Neural cell (in vitro differentiated cells): ENCODE data around the gene ARMH1. TPM values are rescaled to one million over a fixed set of nuclear protein-coding genes. Genes with fewer than 3 reads are reported as not detected.

ENCODE experiments used
- H2AFZ ChIP-seq: fragments of 200-600, 300-800 bp; sonication (generic), shearing (Covaris generic); 2 replicates; pipeline ENCODE4 v1.6.0; 2014; ENCODE audit warnings: low read depth, mild to moderate bottlenecking, antibody characterized with exemption, low read length, moderate library complexity
- H3F3A ChIP-seq: fragments of 200-600 bp; shearing (Covaris generic); 2 replicates; pipeline ENCODE4 v1.6.1; 2016; ENCODE audit warnings: mild to moderate bottlenecking, moderate library complexity, mixed read lengths, antibody characterized with exemption, low read length; ENCODE audit not compliant: insufficient read depth, poor library complexity, severe bottlenecking
- H3K27ac ChIP-seq: fragments of 200-600, 300-800 bp; sonication (generic), shearing (Covaris generic); 2 replicates; pipeline ENCODE4 v1.5.1; 2014; ENCODE audit warnings: mild to moderate bottlenecking, low read length, moderate library complexity
- H3K27me3 ChIP-seq: fragments of 300-800, 200-600 bp; sonication (generic), shearing (Covaris generic); 2 replicates; pipeline ENCODE4 v1.6.0; 2014; ENCODE audit warnings: mild to moderate bottlenecking, low read depth, low read length, moderate library complexity; ENCODE audit not compliant: insufficient read depth
- H3K36me3 ChIP-seq: fragments of 300-800, 200-600 bp; sonication (generic), shearing (Covaris generic); 2 replicates; pipeline ENCODE4 v1.5.1; 2014; ENCODE audit warnings: mild to moderate bottlenecking, antibody characterized with exemption, low read length, moderate library complexity; ENCODE audit not compliant: insufficient read depth
- H3K4me2 ChIP-seq: fragments of 300-800, 200-600 bp; sonication (generic), shearing (Covaris generic); 2 replicates; pipeline ENCODE4 v1.6.0; 2014; ENCODE audit warnings: mild to moderate bottlenecking, low read length
- H3K4me3 ChIP-seq: fragments of 300-800, 200-600 bp; sonication (generic), shearing (Covaris generic); 2 replicates; pipeline ENCODE4 v1.5.1; 2014; ENCODE audit warnings: mild to moderate bottlenecking, low read length, moderate library complexity
- H3K79me2 ChIP-seq: fragments of 200-600 bp; shearing (Covaris generic); replicated peaks from 2 replicates; pipeline ENCODE4 v1.6.0; 2014; ENCODE audit warnings: mild to moderate bottlenecking, low read length, moderate library complexity; ENCODE audit not compliant: insufficient read depth
- H3K9ac ChIP-seq: fragments of 300-800, 200-600 bp; sonication (generic), shearing (Covaris generic); 2 replicates; pipeline ENCODE4 v1.6.1; 2016; ENCODE audit warnings: mild to moderate bottlenecking, low read length, mixed read lengths
- H3K9me2 ChIP-seq: fragments of 200-600 bp; shearing (Covaris generic); 2 replicates; pipeline ENCODE4 v1.6.1; 2016; ENCODE audit warnings: mild to moderate bottlenecking, low read length, mixed read lengths; ENCODE audit not compliant: insufficient read depth
- H3K9me3 ChIP-seq: fragments of 200-600, 300-800 bp; sonication (generic), shearing (Covaris generic); 2 replicates; pipeline ENCODE4 v1.6.1; 2016; ENCODE audit warnings: mild to moderate bottlenecking, mixed run types, low read length, moderate library complexity, mixed read lengths
- H4K20me1 ChIP-seq: fragments of 200-600 bp; shearing (Covaris generic); 2 replicates; pipeline ENCODE4 v1.6.1; 2016; ENCODE audit warnings: mild to moderate bottlenecking, mixed run types; ENCODE audit not compliant: insufficient read depth
- EP300 ChIP-seq: fragments of 450-650 bp; conservative IDR thresholded peaks from 2 replicates; pipeline ENCODE4 v1.6.1; 2014; ENCODE audit warnings: antibody characterized with exemption, mild to moderate bottlenecking, moderate library complexity; ENCODE audit not compliant: poor library complexity, severe bottlenecking
- EZH2 ChIP-seq: fragments of 200-600, 300-800 bp; shearing (Covaris generic), sonication (generic); IDR thresholded peaks from 2 replicates; pipeline ENCODE4 v1.6.1; 2014; ENCODE audit warnings: antibody characterized with exemption, low read length, borderline replicate concordance, mild to moderate bottlenecking; ENCODE audit not compliant: insufficient read depth, poor library complexity, severe bottlenecking
- MXI1 ChIP-seq: fragments of 450-650 bp; conservative IDR thresholded peaks from 2 replicates; pipeline ENCODE4 v1.6.1; 2014; ENCODE audit warnings: antibody characterized with exemption, mild to moderate bottlenecking; ENCODE audit not compliant: poor library complexity, severe bottlenecking
- POLR2AphosphoS5 ChIP-seq: IDR thresholded peaks from 2 replicates; pipeline ENCODE4 v1.6.1; 2012
- RAD21 ChIP-seq: fragments of 450-650 bp; conservative IDR thresholded peaks from 2 replicates; pipeline ENCODE4 v1.6.1; 2014; ENCODE audit warnings: antibody characterized with exemption, mild to moderate bottlenecking, moderate library complexity
- SMC3 ChIP-seq: fragments of 450-650 bp; conservative IDR thresholded peaks from 2 replicates; pipeline ENCODE4 v1.6.1; 2014; ENCODE audit warnings: antibody characterized with exemption, mild to moderate bottlenecking, moderate library complexity; ENCODE audit not compliant: poor library complexity
- TAF1 ChIP-seq: IDR thresholded peaks from 2 replicates; pipeline ENCODE4 v1.6.1; 2012; ENCODE audit warnings: low read depth
- polyA plus RNA-seq: library from polyadenylated mRNA; depleted of rRNA; stranded (reverse); fragments of >200 nt; gene quantifications from 2 replicates; pipeline ENCODE4 v1.2.3, GENCODE V29; 2014
- TF ChIP-seq, protein P1 (sequence below): IDR thresholded peaks from 2 replicates; pipeline ENCODE4 v1.6.1; 2012; ENCODE audit warnings: borderline replicate concordance
- TF ChIP-seq, protein P2 (sequence below): fragments of 450-650 bp; IDR thresholded peaks from 2 replicates; pipeline ENCODE4 v1.5.1; 2014; ENCODE audit warnings: antibody characterized with exemption, mild to moderate bottlenecking, moderate library complexity; ENCODE audit not compliant: poor library complexity, severe bottlenecking

ARMH1 gene
- polyA plus RNA-seq, 1 donor from 2014 or later, result 105 TPM

DNA sequence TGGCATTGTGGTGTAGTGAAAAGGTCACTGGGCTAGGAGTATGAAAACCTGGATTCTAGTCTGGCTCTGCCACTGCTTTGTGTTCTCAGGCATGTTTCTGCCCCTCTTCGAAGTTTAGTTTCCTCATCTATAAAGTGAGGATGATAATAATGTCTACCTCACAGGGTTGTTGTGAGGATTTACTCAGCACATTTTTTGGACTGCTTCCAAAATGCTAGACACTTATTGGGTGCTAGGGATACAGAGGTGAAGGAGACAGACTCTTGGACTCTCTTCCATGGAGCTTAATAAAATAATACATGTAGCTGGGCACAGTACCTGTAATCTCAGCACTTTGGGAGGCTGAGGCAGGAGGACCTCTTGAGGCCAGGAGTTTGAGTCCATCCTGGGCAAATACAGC is 68.7 kb downstream of the ARMH1 start:
- H3K9ac ChIP-seq, result no peak overlapping the region
- no peaks in the 10 kb centered on the region for H3F3A ChIP-seq

DNA sequence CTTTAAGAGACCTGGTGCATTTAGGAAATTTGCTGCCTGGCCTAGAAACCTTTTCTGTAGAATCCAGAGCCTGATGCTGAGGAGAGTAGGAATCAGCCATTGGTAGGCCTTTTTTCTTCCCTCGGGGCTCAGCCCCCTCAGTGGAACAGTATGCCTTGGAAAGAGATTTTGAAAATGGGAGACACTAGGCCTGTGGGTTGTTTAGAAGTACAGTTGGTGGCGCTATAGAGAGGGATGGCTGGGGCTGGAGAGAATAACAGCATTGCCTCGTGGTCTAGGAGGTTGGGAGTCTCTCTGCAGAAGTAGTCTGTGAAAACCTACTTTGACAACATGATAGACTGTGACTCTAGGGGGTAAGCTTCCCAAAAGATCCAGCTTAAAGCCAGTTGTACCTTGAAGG is 73.4 kb downstream of the ARMH1 start:
- Histone ChIP-seq H3K27me3 (no peaks in the 10 kb centered on the region), H3K4me3 (no peak overlapping the region), H3K36me3 (no peaks in the 10 kb centered on the region), H3K9me2 (no peaks in the 10 kb centered on the region), H3K79me2 (no peaks in the 10 kb centered on the region), H3K9ac (no peak overlapping the region), H3K27ac (no peak overlapping the region), H3K4me2 (no peak overlapping the region), H3F3A (no peaks in the 10 kb centered on the region), H2AFZ (no peak overlapping the region), H4K20me1 (no peaks in the 10 kb centered on the region), H3K9me3 (no peaks in the 10 kb centered on the region)
- TF ChIP-seq, protein P1, sequence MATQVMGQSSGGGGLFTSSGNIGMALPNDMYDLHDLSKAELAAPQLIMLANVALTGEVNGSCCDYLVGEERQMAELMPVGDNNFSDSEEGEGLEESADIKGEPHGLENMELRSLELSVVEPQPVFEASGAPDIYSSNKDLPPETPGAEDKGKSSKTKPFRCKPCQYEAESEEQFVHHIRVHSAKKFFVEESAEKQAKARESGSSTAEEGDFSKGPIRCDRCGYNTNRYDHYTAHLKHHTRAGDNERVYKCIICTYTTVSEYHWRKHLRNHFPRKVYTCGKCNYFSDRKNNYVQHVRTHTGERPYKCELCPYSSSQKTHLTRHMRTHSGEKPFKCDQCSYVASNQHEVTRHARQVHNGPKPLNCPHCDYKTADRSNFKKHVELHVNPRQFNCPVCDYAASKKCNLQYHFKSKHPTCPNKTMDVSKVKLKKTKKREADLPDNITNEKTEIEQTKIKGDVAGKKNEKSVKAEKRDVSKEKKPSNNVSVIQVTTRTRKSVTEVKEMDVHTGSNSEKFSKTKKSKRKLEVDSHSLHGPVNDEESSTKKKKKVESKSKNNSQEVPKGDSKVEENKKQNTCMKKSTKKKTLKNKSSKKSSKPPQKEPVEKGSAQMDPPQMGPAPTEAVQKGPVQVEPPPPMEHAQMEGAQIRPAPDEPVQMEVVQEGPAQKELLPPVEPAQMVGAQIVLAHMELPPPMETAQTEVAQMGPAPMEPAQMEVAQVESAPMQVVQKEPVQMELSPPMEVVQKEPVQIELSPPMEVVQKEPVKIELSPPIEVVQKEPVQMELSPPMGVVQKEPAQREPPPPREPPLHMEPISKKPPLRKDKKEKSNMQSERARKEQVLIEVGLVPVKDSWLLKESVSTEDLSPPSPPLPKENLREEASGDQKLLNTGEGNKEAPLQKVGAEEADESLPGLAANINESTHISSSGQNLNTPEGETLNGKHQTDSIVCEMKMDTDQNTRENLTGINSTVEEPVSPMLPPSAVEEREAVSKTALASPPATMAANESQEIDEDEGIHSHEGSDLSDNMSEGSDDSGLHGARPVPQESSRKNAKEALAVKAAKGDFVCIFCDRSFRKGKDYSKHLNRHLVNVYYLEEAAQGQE, result no peak
- TF ChIP-seq, protein P2, sequence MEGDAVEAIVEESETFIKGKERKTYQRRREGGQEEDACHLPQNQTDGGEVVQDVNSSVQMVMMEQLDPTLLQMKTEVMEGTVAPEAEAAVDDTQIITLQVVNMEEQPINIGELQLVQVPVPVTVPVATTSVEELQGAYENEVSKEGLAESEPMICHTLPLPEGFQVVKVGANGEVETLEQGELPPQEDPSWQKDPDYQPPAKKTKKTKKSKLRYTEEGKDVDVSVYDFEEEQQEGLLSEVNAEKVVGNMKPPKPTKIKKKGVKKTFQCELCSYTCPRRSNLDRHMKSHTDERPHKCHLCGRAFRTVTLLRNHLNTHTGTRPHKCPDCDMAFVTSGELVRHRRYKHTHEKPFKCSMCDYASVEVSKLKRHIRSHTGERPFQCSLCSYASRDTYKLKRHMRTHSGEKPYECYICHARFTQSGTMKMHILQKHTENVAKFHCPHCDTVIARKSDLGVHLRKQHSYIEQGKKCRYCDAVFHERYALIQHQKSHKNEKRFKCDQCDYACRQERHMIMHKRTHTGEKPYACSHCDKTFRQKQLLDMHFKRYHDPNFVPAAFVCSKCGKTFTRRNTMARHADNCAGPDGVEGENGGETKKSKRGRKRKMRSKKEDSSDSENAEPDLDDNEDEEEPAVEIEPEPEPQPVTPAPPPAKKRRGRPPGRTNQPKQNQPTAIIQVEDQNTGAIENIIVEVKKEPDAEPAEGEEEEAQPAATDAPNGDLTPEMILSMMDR, result no peak
- no peak for TF ChIP-seq MXI1
- no peak for TF ChIP-seq SMC3
- TF ChIP-seq RAD21, result no peak
- no peak for TF ChIP-seq POLR2AphosphoS5
- no peak for TF ChIP-seq TAF1
- TF ChIP-seq EZH2, result no peak
- TF ChIP-seq EP300, result no peak

More for the DNA sequence above, 68.7 kb downstream of the ARMH1 start:
- Histone ChIP-seq H3K79me2 (peaks cover 10% of the 10 kb centered on the region), H3K27ac (no peak overlapping the region), H3K27me3 (no peaks in the 10 kb centered on the region), H3K9me3 (no peaks in the 10 kb centered on the region), H3K36me3 (no peaks in the 10 kb centered on the region), H3K4me3 (no peak overlapping the region), H4K20me1 (no peaks in the 10 kb centered on the region), H2AFZ (no peak overlapping the region), H3K4me2 (no peak overlapping the region), H3K9me2 (no peaks in the 10 kb centered on the region)
- TF ChIP-seq POLR2AphosphoS5 (no peak), EZH2 (no peak), EP300 (no peak), MXI1 (no peak), TAF1 (no peak)
- TF ChIP-seq, protein P2, result no peak
- TF ChIP-seq, protein P1, result no peak
